Esophagus mucosa (tissue), 1 donor: ENCODE data around the gene AKT1S1. TPM values are rescaled to one million over a fixed set of nuclear protein-coding genes. Genes with fewer than 3 reads are reported as not detected.

Source experiments
- ATAC-seq: fragments of 200-7000 bp; cut with Tn5 transposase; one replicate; pipeline ENCODE4 v1.9.1; 2020
- total RNA-seq: library from RNA; stranded (reverse); gene quantifications from one replicate; pipeline ENCODE4 v1.2.4, GENCODE V29; 2023
- donor health status: DM: yes; HTN: yes; CAD: no.

The AKT1S1 gene
- total RNA-seq, 1 donor from 2014 or later, result 32.7 TPM

DNA sequence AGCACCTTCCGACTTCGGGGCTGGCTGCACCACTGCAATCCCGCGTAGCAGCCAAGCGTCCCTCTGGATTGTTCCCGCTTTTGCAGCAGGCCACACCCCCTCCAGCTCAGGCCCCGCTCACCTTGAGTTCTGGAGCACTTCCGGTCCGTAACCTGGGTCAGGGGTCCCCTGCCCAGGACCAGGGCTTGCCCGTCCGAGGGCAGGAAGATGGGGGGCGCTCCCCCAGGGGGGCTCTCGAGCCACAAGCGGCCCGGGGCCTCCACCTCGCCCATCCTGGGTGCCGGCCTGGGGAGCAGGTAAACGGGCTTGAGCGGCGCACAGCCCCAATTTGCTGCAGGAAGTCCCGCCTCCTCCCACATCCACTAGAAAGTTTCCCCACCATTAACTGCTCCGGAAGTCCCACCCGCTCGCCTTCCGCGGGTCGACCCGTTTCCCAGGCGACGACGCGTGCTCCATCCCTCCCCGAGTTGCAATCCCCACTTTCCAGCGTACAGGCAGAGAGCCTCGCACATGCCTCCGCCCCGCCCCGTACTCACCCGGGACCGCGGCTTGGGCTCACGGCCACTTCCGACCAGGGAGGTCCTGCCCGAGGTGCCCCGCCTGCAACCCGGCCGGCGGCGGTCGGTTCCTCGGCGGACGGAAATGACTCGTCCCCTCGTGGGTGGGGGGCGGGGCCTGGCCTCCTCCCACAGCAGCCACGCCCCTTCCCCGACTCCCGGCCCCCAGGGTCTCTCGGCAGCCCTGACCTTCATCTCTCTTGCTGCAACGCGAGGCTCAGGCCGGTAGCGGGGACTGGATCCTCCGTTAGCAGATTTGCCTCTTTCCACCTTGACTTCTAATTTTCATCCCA lies 10.0 kb downstream of the AKT1S1 start, which contains the start of gene PNKP:
TSS of gene PNKP (minus strand) at position 644 of the 850 bp plus-strand sequence. CDS start at position 272, 372 bp downstream.
- peak; percentile 68 for ATAC-seq

DNA sequence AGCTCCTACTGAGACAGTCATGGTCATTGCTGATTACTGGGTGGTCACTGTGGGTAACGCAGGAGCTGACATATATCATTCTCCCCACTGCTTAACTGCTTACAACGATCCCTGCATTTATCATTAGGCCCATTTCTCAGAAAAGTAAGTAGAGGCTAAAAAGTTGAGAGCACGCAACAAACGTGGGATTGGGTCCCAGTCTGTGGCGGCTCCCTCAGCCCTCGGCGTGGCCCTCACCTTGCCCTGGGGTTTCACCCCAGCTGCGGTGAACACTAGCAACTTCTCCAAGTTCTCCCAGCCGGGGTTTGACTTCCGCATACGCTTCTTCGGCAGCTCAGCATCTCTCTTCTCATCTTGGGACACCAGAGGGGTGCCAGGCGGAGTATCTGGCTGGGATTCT lies 12.3 kb downstream of the AKT1S1 start:
- ATAC-seq, result no peak

DNA sequence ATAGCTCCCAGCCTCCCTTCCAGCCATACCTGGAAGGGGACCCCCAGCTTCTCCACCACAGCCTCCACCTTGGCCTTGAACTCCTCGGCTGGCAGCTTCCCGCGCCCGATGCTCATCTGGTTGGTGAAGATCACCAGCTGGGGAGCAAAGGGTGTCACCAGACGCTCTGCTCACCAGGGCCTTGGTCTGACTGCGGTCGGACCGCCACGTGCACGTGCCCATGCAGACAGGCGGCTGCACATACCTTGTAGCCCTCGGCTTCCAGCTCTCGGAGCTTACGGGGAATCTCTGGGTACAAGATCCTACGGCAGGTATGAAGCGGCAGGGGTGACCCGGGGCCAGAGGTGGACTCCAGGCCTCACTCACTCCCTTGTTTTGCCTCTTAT lies 13.2 kb downstream of the AKT1S1 start:
- no peak for ATAC-seq

DNA sequence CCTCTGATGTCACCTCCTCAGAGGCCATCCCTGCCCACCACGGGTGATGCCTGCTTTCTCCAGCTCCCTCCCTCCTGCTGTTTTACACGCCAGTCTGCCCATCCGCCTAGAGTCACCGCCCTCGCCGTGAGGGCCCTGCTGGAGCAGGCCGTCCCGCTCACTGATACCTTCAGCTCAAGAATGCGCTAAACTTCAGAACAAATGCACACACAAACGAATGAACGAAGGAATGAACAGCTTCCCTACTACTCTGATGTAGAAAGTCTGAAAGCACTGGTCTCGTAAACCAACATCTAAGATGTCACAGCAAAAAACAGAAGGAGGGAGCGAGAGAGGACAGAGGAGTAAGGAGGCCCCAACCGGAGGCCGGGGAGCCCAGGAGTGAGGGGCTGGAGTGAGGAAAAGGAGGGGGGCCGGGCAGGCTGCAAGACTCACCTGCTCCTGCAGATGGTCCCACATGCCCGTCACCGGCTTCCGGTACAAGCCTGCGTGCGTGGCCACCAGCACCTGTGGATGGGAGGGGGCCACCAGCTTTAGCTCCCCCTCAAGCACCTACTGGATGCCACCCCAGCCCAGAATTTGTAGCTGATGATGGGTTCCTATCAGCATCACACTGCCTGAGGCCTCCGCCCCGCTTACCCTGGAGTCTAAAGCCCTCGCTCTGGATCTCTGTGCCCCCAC lies 13.8 kb downstream of the AKT1S1 start:
- no peak for ATAC-seq

DNA sequence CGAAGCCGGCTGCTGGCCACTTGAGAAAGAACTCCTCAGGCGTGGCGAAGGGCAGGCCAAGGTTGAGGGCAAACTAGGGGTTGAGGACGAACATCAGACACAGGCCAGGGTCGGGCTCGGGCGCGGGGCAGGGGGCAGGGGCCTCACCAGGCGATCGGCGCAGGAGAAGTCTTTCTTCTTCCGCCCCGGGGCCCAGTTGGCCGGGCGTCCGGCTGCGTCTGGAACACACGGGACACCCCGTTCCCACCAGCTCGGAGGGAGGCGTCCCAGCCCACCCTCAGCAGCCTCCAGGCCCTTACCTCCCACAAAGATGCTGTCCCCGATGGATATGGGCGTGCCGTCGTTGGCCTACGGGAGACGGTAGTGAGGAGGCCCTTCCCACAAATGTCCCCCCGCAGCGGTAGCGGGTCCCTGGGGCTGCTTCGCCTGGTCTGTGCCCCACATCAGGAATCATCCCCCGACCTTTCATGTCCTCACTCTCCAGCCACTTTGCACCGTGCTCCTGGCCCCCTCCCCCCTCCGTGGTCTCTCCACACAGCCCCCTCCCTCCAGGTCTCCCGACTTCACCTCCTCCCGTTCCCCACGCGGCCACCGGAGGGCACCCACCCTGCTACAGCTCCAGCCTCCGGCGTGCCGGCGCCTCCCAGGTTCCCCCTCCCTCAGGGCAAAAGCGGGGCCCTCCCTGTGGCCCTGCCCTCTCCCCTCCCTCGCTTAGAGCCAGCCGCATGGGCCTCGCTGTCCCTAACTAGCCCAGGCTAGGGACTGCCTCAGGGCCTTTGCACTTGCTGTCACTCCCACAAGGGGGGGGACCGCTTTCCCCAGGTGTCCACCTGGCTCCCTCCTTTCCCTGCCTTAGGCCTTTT lies 14.5 kb downstream of the AKT1S1 start:
- no peak for ATAC-seq

- ATAC-seq, result no peak
Observed at GRCh38 chr19:49861541-49862378, 15.4 kb downstream of the AKT1S1 start.

GRCh38 chr19:49861107-49861506 lies 16.0 kb downstream of the AKT1S1 start:
- ATAC-seq, result peak; percentile 26

- no peak for ATAC-seq
Observed at GRCh38 chr19:49860336-49861102, 16.6 kb downstream of the AKT1S1 start.

- no peak for ATAC-seq
Observed at GRCh38 chr19:49859682-49860335, 17.3 kb downstream of the AKT1S1 start.

DNA sequence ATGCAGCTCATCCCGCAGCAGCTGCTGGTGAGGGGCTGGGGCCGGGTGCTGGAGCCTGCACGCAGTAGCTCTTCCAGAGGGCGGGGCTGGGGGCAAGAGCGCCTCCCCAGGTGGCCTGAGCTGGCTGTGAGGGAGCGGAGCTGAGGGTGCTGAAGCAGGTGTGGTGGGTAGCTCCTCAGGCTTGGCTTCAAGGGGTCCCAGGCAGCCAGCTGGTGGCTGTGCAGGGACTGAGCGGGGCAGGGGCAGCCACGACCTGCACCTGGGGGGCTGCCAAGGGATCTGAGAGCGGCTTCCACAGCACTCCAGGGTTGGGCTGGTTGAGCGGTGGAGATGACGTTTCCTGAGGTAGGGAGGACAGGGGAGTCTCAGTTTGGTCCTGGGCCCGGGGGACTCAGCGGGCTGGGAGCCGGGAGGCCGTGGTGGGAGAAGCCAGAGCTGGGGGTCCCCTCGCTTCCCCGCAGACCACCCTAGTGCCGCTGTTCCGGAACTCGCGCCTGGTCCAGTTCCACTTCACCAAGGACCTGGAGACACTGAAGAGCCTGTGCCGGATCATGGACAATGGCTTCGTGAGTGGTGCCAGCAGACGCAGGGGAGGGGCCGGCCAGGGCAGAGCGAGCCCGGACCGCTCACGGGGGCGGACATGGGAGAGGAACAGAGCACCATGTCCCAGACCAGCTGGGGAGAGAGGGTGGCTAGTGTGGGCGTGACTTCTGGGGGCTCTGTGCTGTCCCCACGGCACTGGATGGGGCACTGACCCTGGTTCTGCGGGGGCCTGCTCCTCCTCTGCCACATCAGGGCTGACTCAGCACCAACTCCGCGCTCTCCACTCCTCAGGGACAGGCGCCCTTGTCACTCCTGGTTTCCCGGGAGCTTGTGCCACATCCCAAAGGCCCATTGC lies 18.8 kb downstream of the AKT1S1 start:
- ATAC-seq, result no peak

- ATAC-seq, result no peak
Observed at GRCh38 chr19:49857838-49858087, 19.4 kb downstream of the AKT1S1 start.

- ATAC-seq, result peak; percentile 0
Observed at GRCh38 chr19:49857061-49857837, 19.9 kb downstream of the AKT1S1 start.

GRCh38 chr19:49856574-49857021 lies 20.6 kb downstream of the AKT1S1 start:
- ATAC-seq, result peak; percentile 2

DNA sequence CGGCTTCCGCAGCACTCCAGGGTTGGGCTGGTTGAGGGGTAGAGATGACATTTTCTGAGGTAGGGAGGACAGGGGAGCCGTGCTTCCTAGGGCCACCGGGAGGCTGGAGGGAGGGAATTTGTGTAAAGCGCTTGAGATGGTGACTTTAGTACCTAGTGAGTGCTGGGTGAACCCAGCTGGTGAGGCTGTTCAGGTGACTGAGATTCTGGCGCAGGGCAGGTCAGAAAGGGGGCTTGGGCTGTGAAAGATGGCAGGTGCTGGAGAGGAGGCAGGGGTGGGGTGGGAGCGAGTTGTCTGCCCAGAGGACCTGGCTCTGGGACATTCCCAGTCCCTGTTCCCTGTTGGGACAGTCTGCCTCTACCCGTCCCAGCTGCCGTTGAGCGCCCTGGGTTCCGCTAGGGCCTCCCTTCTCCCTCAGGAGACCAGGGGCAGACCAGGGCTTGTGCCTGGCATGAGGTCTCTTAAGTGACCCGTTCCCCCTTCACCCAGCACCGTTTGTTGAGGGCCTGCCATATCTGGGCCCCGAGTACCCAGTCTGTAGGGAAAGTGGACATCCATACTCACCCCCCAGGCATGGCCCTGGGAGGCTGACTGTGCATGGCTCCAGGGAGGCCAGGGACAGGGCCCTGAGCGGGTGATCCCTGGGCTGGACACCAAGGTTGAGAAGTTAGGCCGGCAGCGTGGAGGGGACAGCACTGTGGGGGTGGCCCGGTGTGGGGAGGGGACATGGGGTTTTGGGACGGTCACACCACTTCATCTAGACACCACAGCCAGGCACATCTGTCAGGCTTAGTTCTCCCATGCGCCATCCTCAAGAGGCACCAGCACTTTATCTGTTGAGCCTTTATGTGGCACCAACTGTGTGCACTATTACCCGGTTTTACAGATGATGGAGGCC lies 21.2 kb downstream of the AKT1S1 start:
- no peak for ATAC-seq

- ATAC-seq, result no peak
Observed at GRCh38 chr19:49855277-49855675, 21.9 kb downstream of the AKT1S1 start.

- ATAC-seq, result no peak
Observed at GRCh38 chr19:49854378-49855263, 22.5 kb downstream of the AKT1S1 start.
